Right atrium auricular region (tissue), 2 donors: ENCODE data around the gene PIGU. TPM values are rescaled to one million over a fixed set of nuclear protein-coding genes. Genes with fewer than 3 reads are reported as not detected.

Source experiments
- DNase-seq: peaks from one replicate; pipeline ENCODE4 v3.0.0-alpha.2; 2019; ENCODE audit warnings: low spot score
- H3K27ac ChIP-seq, 2 donors: fragments of 200-600 bp; sonication (generic); 1 replicate in 1 of 2; 2 replicates in 1 of 2; pipeline ENCODE4 v1.5.1; 2016 to 2019
- H3K27me3 ChIP-seq, 2 donors: fragments of 200-600 bp; sonication (generic); one replicate each; pipeline versions ENCODE4 v1.5.1 to v1.6.0; 2017 to 2019
- H3K36me3 ChIP-seq: fragments of 200-600 bp; sonication (generic); one replicate; pipeline ENCODE4 v1.5.1; 2016
- H3K4me1 ChIP-seq, 2 donors: fragments of 200-600 bp; sonication (generic); one replicate each; pipeline versions ENCODE4 v1.5.1 to v1.6.0; 2017 to 2019
- H3K4me3 ChIP-seq, 2 donors: fragments of 200-600 bp; sonication (generic); 1 replicate in 1 of 2; 2 replicates in 1 of 2; pipeline ENCODE4 v1.5.1; 2017 to 2019; ENCODE audit warnings: mild to moderate bottlenecking in 1 of 2, moderate library complexity in 1 of 2
- H3K9me3 ChIP-seq, 2 donors: fragments of 200-600 bp; sonication (generic); one replicate each; pipeline ENCODE4 v1.5.1; 2019
- total RNA-seq, 2 donors: library from RNA; depleted of rRNA; stranded (reverse); fragments of >200 nt; gene quantifications; one replicate each; pipeline ENCODE4 v1.1.0, GENCODE V29; 2016
- TF ChIP-seq, protein P1 (sequence below), 2 donors: fragments of 200-600 bp; sonication (generic); IDR thresholded peaks; one replicate each; pipeline ENCODE4 v1.5.1; 2019; ENCODE audit warnings: antibody characterized with exemption in 2 of 2

The PIGU gene
- total RNA-seq, 2 donors from 2014 or later = 16.6 to 17.7 TPM

GRCh38 chr20:34710861-34711574 is 34.1 kb upstream of the PIGU start:
- TF ChIP-seq, protein P1, sequence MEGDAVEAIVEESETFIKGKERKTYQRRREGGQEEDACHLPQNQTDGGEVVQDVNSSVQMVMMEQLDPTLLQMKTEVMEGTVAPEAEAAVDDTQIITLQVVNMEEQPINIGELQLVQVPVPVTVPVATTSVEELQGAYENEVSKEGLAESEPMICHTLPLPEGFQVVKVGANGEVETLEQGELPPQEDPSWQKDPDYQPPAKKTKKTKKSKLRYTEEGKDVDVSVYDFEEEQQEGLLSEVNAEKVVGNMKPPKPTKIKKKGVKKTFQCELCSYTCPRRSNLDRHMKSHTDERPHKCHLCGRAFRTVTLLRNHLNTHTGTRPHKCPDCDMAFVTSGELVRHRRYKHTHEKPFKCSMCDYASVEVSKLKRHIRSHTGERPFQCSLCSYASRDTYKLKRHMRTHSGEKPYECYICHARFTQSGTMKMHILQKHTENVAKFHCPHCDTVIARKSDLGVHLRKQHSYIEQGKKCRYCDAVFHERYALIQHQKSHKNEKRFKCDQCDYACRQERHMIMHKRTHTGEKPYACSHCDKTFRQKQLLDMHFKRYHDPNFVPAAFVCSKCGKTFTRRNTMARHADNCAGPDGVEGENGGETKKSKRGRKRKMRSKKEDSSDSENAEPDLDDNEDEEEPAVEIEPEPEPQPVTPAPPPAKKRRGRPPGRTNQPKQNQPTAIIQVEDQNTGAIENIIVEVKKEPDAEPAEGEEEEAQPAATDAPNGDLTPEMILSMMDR (IDR thresholded peaks at IDR 0.05) = no peak
- H3K4me1 ChIP-seq = peaks cover 0 to 63% of the 10 kb centered on the region in 2 donors
- no peaks in the 10 kb centered on the region for H3K9me3 ChIP-seq
- DNase-seq = no peak
- H3K27me3 ChIP-seq = no peaks in the 10 kb centered on the region
- no peak overlapping the region for H3K4me3 ChIP-seq
- H3K27ac ChIP-seq = peak overlapping the region; percentile 100
- peaks cover 51% of the 10 kb centered on the region for H3K36me3 ChIP-seq

DNA sequence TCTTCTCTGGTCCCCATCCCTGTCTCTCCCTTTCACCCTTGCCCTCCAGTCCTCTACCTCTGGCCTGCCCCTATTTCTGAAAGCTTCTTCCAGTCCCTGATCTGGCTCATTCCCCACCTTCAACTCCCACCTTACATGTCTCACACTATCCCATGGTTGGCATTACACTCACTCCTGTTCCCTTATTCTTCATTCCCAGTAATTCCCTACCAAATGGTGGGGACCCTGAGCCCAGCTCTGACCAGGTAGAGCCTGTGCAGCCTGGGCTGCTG is 33.6 kb upstream of the PIGU start:
- peak overlapping the region; percentile 100 for H3K27ac ChIP-seq
- TF ChIP-seq, protein P1 (IDR thresholded peaks at IDR 0.05) = no peak
- DNase-seq = no peak
- no peaks in the 10 kb centered on the region for H3K9me3 ChIP-seq
- H3K4me1 ChIP-seq = peaks cover 0 to 68% of the 10 kb centered on the region in 2 donors
- H3K27me3 ChIP-seq = no peaks in the 10 kb centered on the region
- peaks cover 47% of the 10 kb centered on the region for H3K36me3 ChIP-seq
- no peak overlapping the region for H3K4me3 ChIP-seq

DNA sequence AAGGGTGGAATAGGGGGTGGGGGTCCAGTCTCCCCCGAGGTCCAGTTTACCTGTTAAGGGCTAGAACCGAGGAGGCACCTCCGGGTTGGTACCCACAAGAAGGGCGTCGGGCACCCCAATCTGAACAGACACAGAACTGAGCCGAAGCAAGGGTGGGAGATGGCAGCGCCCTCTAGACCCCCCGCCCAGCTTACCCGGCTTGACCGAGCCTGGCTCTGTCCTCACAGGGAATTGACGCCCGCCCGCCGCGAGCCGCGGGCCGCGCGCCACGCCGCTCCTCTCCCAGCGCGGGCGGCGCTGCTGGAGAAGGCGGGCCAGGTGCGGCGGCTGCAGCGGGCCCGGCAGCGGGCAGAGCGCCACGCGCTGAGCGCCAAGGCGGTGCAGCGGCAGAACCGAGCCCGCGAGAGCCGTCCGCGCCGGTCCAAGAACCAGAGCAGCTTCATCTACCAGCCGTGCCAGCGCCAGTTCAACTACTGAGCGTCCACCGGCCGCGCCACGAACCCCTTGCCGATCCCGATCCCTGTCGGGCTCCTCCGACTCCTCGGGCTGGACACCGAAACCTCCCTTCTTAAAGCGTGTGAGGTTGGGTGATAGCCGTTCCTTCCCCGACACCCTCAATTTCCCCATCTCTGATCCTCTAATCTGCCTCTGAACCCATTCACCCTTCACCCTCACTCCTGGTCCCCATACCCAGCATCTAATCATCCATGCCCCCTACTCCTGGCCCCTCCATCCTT is 33.1 kb upstream of the PIGU start:
- peak overlapping the region; percentile 100 for H3K27ac ChIP-seq
- H3K36me3 ChIP-seq = peaks cover 44% of the 10 kb centered on the region
- no peaks in the 10 kb centered on the region for H3K27me3 ChIP-seq
- TF ChIP-seq, protein P1 (IDR thresholded peaks at IDR 0.05) = no peak
- no peaks in the 10 kb centered on the region for H3K9me3 ChIP-seq
- peaks cover 0 to 73% of the 10 kb centered on the region in 2 donors for H3K4me1 ChIP-seq
- H3K4me3 ChIP-seq = peak overlapping the region; percentile 48 to 66
- peak; percentile 67 for DNase-seq

DNA sequence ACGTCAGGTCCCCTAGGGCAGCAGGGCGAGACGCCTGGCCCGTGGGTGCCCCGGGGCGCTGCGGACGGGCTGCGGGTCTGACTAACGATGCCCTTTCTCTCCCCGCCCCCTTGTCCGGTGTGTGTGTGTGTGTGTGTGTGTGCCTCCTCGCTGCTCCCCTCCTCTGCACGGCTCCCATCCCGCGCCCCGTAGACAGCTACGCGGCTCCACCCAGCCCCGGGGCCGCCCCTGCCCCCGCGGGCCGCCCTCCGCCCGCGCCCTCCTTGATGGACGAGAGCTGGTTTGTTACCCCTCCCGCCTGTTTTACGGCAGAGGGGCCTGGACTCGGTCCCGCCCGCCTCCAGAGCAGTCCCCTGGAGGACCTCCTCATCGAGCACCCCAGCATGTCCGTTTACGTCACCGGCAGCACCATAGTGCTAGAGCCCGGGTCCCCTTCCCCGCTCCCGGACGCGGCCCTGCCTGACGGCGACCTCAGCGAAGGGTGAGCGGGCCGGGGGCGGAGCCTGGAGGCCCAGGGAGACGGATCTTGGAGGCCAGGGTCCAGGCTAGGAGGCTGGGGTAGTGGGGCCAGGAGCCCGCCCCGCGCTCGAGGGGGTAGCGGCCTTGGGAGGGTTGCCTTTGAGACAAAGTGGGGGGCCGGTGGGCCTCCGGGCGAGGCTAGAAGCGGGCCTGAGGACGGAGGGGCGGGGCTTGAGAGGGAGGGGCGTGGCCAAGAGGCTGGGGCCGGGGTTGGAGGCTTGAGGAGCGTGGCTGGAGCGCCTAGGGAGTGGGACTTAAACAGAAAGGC is 32.3 kb upstream of the PIGU start:
- H3K36me3 ChIP-seq = peaks cover 36% of the 10 kb centered on the region
- peak overlapping the region; percentile 48 to 66 for H3K4me3 ChIP-seq
- DNase-seq = peak; percentile 82
- peak overlapping the region; percentile 100 for H3K27ac ChIP-seq
- no peaks in the 10 kb centered on the region for H3K27me3 ChIP-seq
- no peaks in the 10 kb centered on the region for H3K9me3 ChIP-seq
- peaks cover 0 to 75% of the 10 kb centered on the region in 2 donors for H3K4me1 ChIP-seq
- TF ChIP-seq, protein P1 (IDR thresholded peaks at IDR 0.05) = no peak

DNA sequence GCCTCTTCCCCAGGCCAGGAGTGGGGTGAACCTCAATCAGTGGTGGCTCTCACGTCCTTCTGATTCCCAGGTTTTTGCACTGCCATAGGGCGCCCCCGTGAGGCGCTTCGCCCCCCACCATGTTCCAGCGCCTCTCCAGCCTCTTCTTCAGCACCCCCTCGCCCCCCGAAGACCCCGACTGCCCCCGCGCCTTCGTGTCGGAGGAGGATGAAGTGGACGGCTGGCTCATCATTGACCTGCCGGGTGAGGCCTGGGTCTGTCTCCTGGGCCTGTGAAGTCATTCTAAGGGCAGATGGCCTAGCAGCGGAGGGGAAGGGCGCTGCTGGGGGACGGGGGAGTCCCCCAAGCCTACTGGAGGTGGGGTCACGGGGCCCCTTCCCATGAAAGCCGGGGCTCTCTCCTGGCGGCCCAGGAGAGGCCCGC is 31.7 kb upstream of the PIGU start:
- DNase-seq = peak; percentile 67
- Histone ChIP-seq H3K4me1 (peaks cover 0 to 71% of the 10 kb centered on the region in 2 donors), H3K36me3 (peaks cover 32% of the 10 kb centered on the region), H3K27me3 (no peaks in the 10 kb centered on the region), H3K27ac (peak overlapping the region; percentile 100), H3K9me3 (no peaks in the 10 kb centered on the region), H3K4me3 (peak overlapping the region; percentile 48 to 66)
- TF ChIP-seq, protein P1 (IDR thresholded peaks at IDR 0.05) = peak; percentile 20 to 72
